ENCODE results near the gene ELAVL3. TPM values are rescaled to one million over a fixed set of nuclear protein-coding genes. Genes with fewer than 3 reads are reported as not detected.
"Not testable (repeated sequence)": the region's sequence is repeated elsewhere in the genome, so short reads cannot be mapped to it uniquely, and the experiment has no call there.

ELAVL3 gene
- total RNA-seq, 1 experiment from 2014 or later, result not detected

- H3K4me3 Mint-ChIP-seq (ENCODE audit: unreplicated experiment), result no peak overlapping the region
- no peak for DNase-seq (ENCODE audit: unreplicated experiment)
- intact Hi-C loops (cut with micrococcal nuclease), result no loop called here
- no peak for TF ChIP-seq CTCF (IDR thresholded peaks at IDR 0.05; ENCODE audit: unreplicated experiment)
- H3K27ac Mint-ChIP-seq (ENCODE audit: low read depth, unreplicated experiment), result no peak overlapping the region
- ChIA-PET POLR2A (no interaction called here), CTCF (interaction anchor here (0.8 to 1.6 kb wide), 3 partner anchors 9 to 97 kb away, joined by 3 to 5 read pairs (median 4); no protein-coding TSS in a partner anchor)
- no TSS peak for BruUV-seq (replicated peaks)
- no peaks in the 10 kb centered on the region for H3K36me3 Mint-ChIP-seq (ENCODE audit: insufficient read depth, unreplicated experiment)
- H3K4me1 Mint-ChIP-seq (ENCODE audit: insufficient read depth, unreplicated experiment), result no peaks in the 10 kb centered on the region
- peaks cover 12% of the 10 kb centered on the region for H3K27me3 Mint-ChIP-seq (ENCODE audit: insufficient read depth, unreplicated experiment)
- no peaks in the 10 kb centered on the region for H3K9me3 Mint-ChIP-seq (ENCODE audit: unreplicated experiment)
Measured at GRCh38 chr19:11473725-11474124, 7.1 kb downstream of the ELAVL3 start.

GRCh38 chr19:11468266-11468845, 12.5 kb downstream of the ELAVL3 start:
- ChIA-PET CTCF (interaction anchor here (0.6 to 1.4 kb wide), 7 partner anchors 14 to 137 kb away, joined by 3 to 5 read pairs (median 4); no protein-coding TSS in a partner anchor), POLR2A (interaction anchor here (0.5 kb wide), 1 partner anchor 1809 kb away, joined by 3 read pairs; no protein-coding TSS in a partner anchor)
- BruUV-seq (replicated peaks); H3K4me1 Mint-ChIP-seq (ENCODE audit: insufficient read depth, unreplicated experiment); intact Hi-C loops (cut with micrococcal nuclease); H3K9me3 Mint-ChIP-seq (ENCODE audit: unreplicated experiment); H3K36me3 Mint-ChIP-seq (ENCODE audit: insufficient read depth, unreplicated experiment); H3K4me3 Mint-ChIP-seq (ENCODE audit: unreplicated experiment); DNase-seq (ENCODE audit: unreplicated experiment); H3K27ac Mint-ChIP-seq (ENCODE audit: low read depth, unreplicated experiment): not testable (repeated sequence)
- peaks cover 12% of the 10 kb centered on the region for H3K27me3 Mint-ChIP-seq (ENCODE audit: insufficient read depth, unreplicated experiment)

- TF ChIP-seq CTCF (IDR thresholded peaks at IDR 0.05; ENCODE audit: unreplicated experiment), result no peak
- no TSS peak for BruUV-seq (replicated peaks)
- no peak for DNase-seq (ENCODE audit: unreplicated experiment)
- Mint-ChIP-seq H3K4me3 (ENCODE audit: unreplicated experiment) (no peak overlapping the region), H3K9me3 (ENCODE audit: unreplicated experiment) (no peaks in the 10 kb centered on the region), H3K4me1 (ENCODE audit: insufficient read depth, unreplicated experiment) (no peaks in the 10 kb centered on the region), H3K27me3 (ENCODE audit: insufficient read depth, unreplicated experiment) (peaks cover 4% of the 10 kb centered on the region), H3K36me3 (ENCODE audit: insufficient read depth, unreplicated experiment) (no peaks in the 10 kb centered on the region), H3K27ac (ENCODE audit: low read depth, unreplicated experiment) (no peak overlapping the region)
- CTCF ChIA-PET, result no interaction called here
- intact Hi-C loops (cut with micrococcal nuclease), result no loop called here
- POLR2A ChIA-PET, result no interaction called here
Measured at GRCh38 chr19:11465600-11465999, 15.2 kb downstream of the ELAVL3 start.

- Mint-ChIP-seq H3K4me1 (ENCODE audit: insufficient read depth, unreplicated experiment) (no peaks in the 10 kb centered on the region), H3K27me3 (ENCODE audit: insufficient read depth, unreplicated experiment) (peaks cover 14% of the 10 kb centered on the region), H3K9me3 (ENCODE audit: unreplicated experiment) (no peaks in the 10 kb centered on the region), H3K4me3 (ENCODE audit: unreplicated experiment) (no peak overlapping the region), H3K36me3 (ENCODE audit: insufficient read depth, unreplicated experiment) (no peaks in the 10 kb centered on the region), H3K27ac (ENCODE audit: low read depth, unreplicated experiment) (no peak overlapping the region)
- no TSS peak for BruUV-seq (replicated peaks)
- ChIA-PET CTCF (no interaction called here), POLR2A (no interaction called here)
- DNase-seq (ENCODE audit: unreplicated experiment), result no peak
- TF ChIP-seq CTCF (IDR thresholded peaks at IDR 0.05; ENCODE audit: unreplicated experiment), result no peak
- intact Hi-C loops (cut with micrococcal nuclease), result no loop called here
Measured at GRCh38 chr19:11464333-11465265, 16.2 kb downstream of the ELAVL3 start.

Data from MCF 10A (cell line).